Measurements from ENCODE around the gene UBD. TPM values are rescaled to one million over a fixed set of nuclear protein-coding genes. Genes with fewer than 3 reads are reported as not detected.

UBD gene
- total RNA-seq, 1 donor from 2014 or later, result 1.9 TPM

GRCh38 chr6:29598172-29598747 lies 38.7 kb upstream of the UBD start:
- Mint-ChIP-seq H3K4me1 (ENCODE audit: low read depth) (no peaks in the 10 kb centered on the region), H3K9me3 (ENCODE audit: low read depth) (no peaks in the 10 kb centered on the region), H3K4me3 (ENCODE audit: low read depth) (no peak overlapping the region), H3K36me3 (ENCODE audit: insufficient read depth) (peaks cover 4% of the 10 kb centered on the region), H3K27me3 (no peaks in the 10 kb centered on the region), H3K27ac (no peak overlapping the region)
- TF ChIP-seq CTCF (IDR thresholded peaks at IDR 0.05; ENCODE audit: unreplicated experiment), result no peak
- DNase-seq (ENCODE audit: low spot score, unreplicated experiment), result no peak

- DNase-seq (ENCODE audit: low spot score, unreplicated experiment), result no peak
- H3K4me1 Mint-ChIP-seq (ENCODE audit: low read depth), result no peaks in the 10 kb centered on the region
- peaks cover 2% of the 10 kb centered on the region for H3K36me3 Mint-ChIP-seq (ENCODE audit: insufficient read depth)
- H3K9me3 Mint-ChIP-seq (ENCODE audit: low read depth), result no peaks in the 10 kb centered on the region
- no peak overlapping the region for H3K27ac Mint-ChIP-seq
- no peaks in the 10 kb centered on the region for H3K27me3 Mint-ChIP-seq
- no peak overlapping the region for H3K4me3 Mint-ChIP-seq (ENCODE audit: low read depth)
- TF ChIP-seq CTCF (IDR thresholded peaks at IDR 0.05; ENCODE audit: unreplicated experiment), result no peak
Measured at GRCh38 chr6:29597184-29597583, 37.7 kb upstream of the UBD start.

- Mint-ChIP-seq H3K4me1 (ENCODE audit: low read depth) (no peaks in the 10 kb centered on the region), H3K27me3 (peaks cover under 1% of the 10 kb centered on the region), H3K27ac (no peak overlapping the region), H3K9me3 (ENCODE audit: low read depth) (no peaks in the 10 kb centered on the region), H3K36me3 (ENCODE audit: insufficient read depth) (no peaks in the 10 kb centered on the region), H3K4me3 (ENCODE audit: low read depth) (no peak overlapping the region)
- DNase-seq (ENCODE audit: low spot score, unreplicated experiment), result no peak
- no peak for TF ChIP-seq CTCF (IDR thresholded peaks at IDR 0.05; ENCODE audit: unreplicated experiment)
Measured at GRCh38 chr6:29596381-29596900, 36.9 kb upstream of the UBD start.

GRCh38 chr6:29593199-29593855 lies 33.8 kb upstream of the UBD start:
- no peak overlapping the region for H3K27ac Mint-ChIP-seq
- peaks cover 12% of the 10 kb centered on the region for H3K27me3 Mint-ChIP-seq
- TF ChIP-seq CTCF (IDR thresholded peaks at IDR 0.05; ENCODE audit: unreplicated experiment), result no peak

GRCh38 chr6:29591677-29592076 lies 32.1 kb upstream of the UBD start:
- TF ChIP-seq CTCF (IDR thresholded peaks at IDR 0.05; ENCODE audit: unreplicated experiment), result no peak
- H3K36me3 Mint-ChIP-seq (ENCODE audit: insufficient read depth), result no peaks in the 10 kb centered on the region
- no peak for DNase-seq (ENCODE audit: low spot score, unreplicated experiment)
- no peak overlapping the region for H3K4me3 Mint-ChIP-seq (ENCODE audit: low read depth)
- H3K4me1 Mint-ChIP-seq (ENCODE audit: low read depth), result no peaks in the 10 kb centered on the region
- no peak overlapping the region for H3K27ac Mint-ChIP-seq
- H3K9me3 Mint-ChIP-seq (ENCODE audit: low read depth), result no peaks in the 10 kb centered on the region
- H3K27me3 Mint-ChIP-seq, result peaks cover 15% of the 10 kb centered on the region

More at GRCh38 chr6:29593199-29593855, 33.8 kb upstream of the UBD start:
- Mint-ChIP-seq H3K4me3 (ENCODE audit: low read depth) (no peak overlapping the region), H3K9me3 (ENCODE audit: low read depth) (no peaks in the 10 kb centered on the region), H3K36me3 (ENCODE audit: insufficient read depth) (no peaks in the 10 kb centered on the region), H3K4me1 (ENCODE audit: low read depth) (no peaks in the 10 kb centered on the region)
- DNase-seq (ENCODE audit: low spot score, unreplicated experiment), result no peak

Measured in progenitor cell of endocrine pancreas (in vitro differentiated cells).